IPS-20b (cell line): ENCODE data around the gene FURIN.
"Not testable (repeated sequence)": the region's sequence is repeated elsewhere in the genome, so short reads cannot be mapped to it uniquely, and the experiment has no call there.

Experiments used
- H3K27ac ChIP-seq: one replicate; pipeline ENCODE4 v1.5.1; 2013; ENCODE audit warnings: low read length
- H3K27me3 ChIP-seq: 2 replicates; pipeline ENCODE4 v1.6.1; 2013; ENCODE audit warnings: mild to moderate bottlenecking, low read length, inconsistent platforms; ENCODE audit not compliant: insufficient read depth
- H3K36me3 ChIP-seq: 2 replicates; pipeline ENCODE4 v1.6.1; 2013; ENCODE audit warnings: low read depth, mild to moderate bottlenecking, inconsistent platforms, low read length, moderate library complexity; ENCODE audit not compliant: insufficient read depth
- H3K4me1 ChIP-seq: 2 replicates; pipeline ENCODE4 v1.6.1; 2013; ENCODE audit warnings: mild to moderate bottlenecking, control low read depth, inconsistent platforms, low read length, moderate library complexity; ENCODE audit not compliant: insufficient read depth
- H3K4me3 ChIP-seq: 2 replicates; pipeline ENCODE4 v1.5.1; 2013; ENCODE audit warnings: mild to moderate bottlenecking, low read length, inconsistent platforms
- H3K9ac ChIP-seq: 2 replicates; pipeline ENCODE4 v1.6.1; 2013; ENCODE audit warnings: low read depth, mild to moderate bottlenecking, inconsistent platforms, low read length, moderate library complexity
- H3K9me3 ChIP-seq: 2 replicates; pipeline ENCODE4 v1.6.1; 2013; ENCODE audit warnings: mild to moderate bottlenecking, low read depth, low read length, inconsistent platforms; ENCODE audit not compliant: insufficient read depth

The FURIN gene

GRCh38 chr15:90915808-90916440 is 47.5 kb downstream of the FURIN start:
- no peaks in the 10 kb centered on the region for H3K9me3 ChIP-seq
- no peaks in the 10 kb centered on the region for H3K4me1 ChIP-seq
- no peak overlapping the region for H3K4me3 ChIP-seq
- H3K36me3 ChIP-seq, result peaks cover 21% of the 10 kb centered on the region
- H3K27ac ChIP-seq, result no peak overlapping the region
- H3K27me3 ChIP-seq, result no peaks in the 10 kb centered on the region
- H3K9ac ChIP-seq, result no peak overlapping the region

GRCh38 chr15:90916461-90916860 is 48.1 kb downstream of the FURIN start:
- Histone ChIP-seq H3K27me3 (no peaks in the 10 kb centered on the region), H3K27ac (no peak overlapping the region), H3K9ac (no peak overlapping the region), H3K36me3 (peaks cover 25% of the 10 kb centered on the region), H3K4me3 (no peak overlapping the region), H3K9me3 (no peaks in the 10 kb centered on the region), H3K4me1 (no peaks in the 10 kb centered on the region)

- Histone ChIP-seq H3K36me3 (peaks cover 25% of the 10 kb centered on the region), H3K27ac (no peak overlapping the region), H3K27me3 (no peaks in the 10 kb centered on the region), H3K4me3 (no peak overlapping the region), H3K9me3 (no peaks in the 10 kb centered on the region), H3K4me1 (no peaks in the 10 kb centered on the region), H3K9ac (no peak overlapping the region)
Observed at GRCh38 chr15:90917569-90917968, 49.2 kb downstream of the FURIN start.

GRCh38 chr15:90918034-90918788 is 49.8 kb downstream of the FURIN start:
- Histone ChIP-seq H3K4me3 (no peak overlapping the region), H3K4me1 (no peaks in the 10 kb centered on the region), H3K36me3 (peaks cover 20% of the 10 kb centered on the region), H3K9me3 (no peaks in the 10 kb centered on the region), H3K27me3 (no peaks in the 10 kb centered on the region), H3K27ac (no peak overlapping the region), H3K9ac (no peak overlapping the region)

- H3K36me3 ChIP-seq, result peaks cover 17% of the 10 kb centered on the region
- no peak overlapping the region for H3K9ac ChIP-seq
- no peak overlapping the region for H3K27ac ChIP-seq
- no peak overlapping the region for H3K4me3 ChIP-seq
- H3K9me3 ChIP-seq, result no peaks in the 10 kb centered on the region
- H3K27me3 ChIP-seq, result no peaks in the 10 kb centered on the region
- no peaks in the 10 kb centered on the region for H3K4me1 ChIP-seq
Observed at GRCh38 chr15:90918835-90919234, 50.4 kb downstream of the FURIN start.

GRCh38 chr15:90921887-90922286 is 53.5 kb downstream of the FURIN start:
- Histone ChIP-seq H3K9ac (no peak overlapping the region), H3K36me3 (peaks cover 17% of the 10 kb centered on the region), H3K27ac (no peak overlapping the region)

GRCh38 chr15:90922712-90923322 is 54.4 kb downstream of the FURIN start:
- peaks cover 17% of the 10 kb centered on the region for H3K36me3 ChIP-seq
- not testable (repeated sequence) for H3K27me3 ChIP-seq, H3K9me3 ChIP-seq, H3K27ac ChIP-seq, H3K9ac ChIP-seq, H3K4me3 ChIP-seq, H3K4me1 ChIP-seq

More at GRCh38 chr15:90921887-90922286, 53.5 kb downstream of the FURIN start:
- H3K4me1 ChIP-seq, result no peaks in the 10 kb centered on the region
- H3K9me3 ChIP-seq, result no peaks in the 10 kb centered on the region
- no peak overlapping the region for H3K4me3 ChIP-seq
- H3K27me3 ChIP-seq, result no peaks in the 10 kb centered on the region

- H3K4me3 ChIP-seq, result no peak overlapping the region
- H3K27ac ChIP-seq, result no peak overlapping the region
- no peak overlapping the region for H3K9ac ChIP-seq
- no peaks in the 10 kb centered on the region for H3K27me3 ChIP-seq
- no peaks in the 10 kb centered on the region for H3K4me1 ChIP-seq
- H3K9me3 ChIP-seq, result no peaks in the 10 kb centered on the region
- peaks cover 10% of the 10 kb centered on the region; the same call in 1 of the 2 replicates for H3K36me3 ChIP-seq
Observed at GRCh38 chr15:90924375-90924774, 56.0 kb downstream of the FURIN start.

GRCh38 chr15:90926766-90927165 is 58.4 kb downstream of the FURIN start:
- H3K9ac ChIP-seq, H3K4me3 ChIP-seq, H3K27me3 ChIP-seq, H3K4me1 ChIP-seq, H3K9me3 ChIP-seq, H3K27ac ChIP-seq, H3K36me3 ChIP-seq: not testable (repeated sequence)

GRCh38 chr15:90928106-90928505 is 59.7 kb downstream of the FURIN start:
- H3K9ac ChIP-seq, H3K27ac ChIP-seq, H3K27me3 ChIP-seq, H3K9me3 ChIP-seq, H3K4me3 ChIP-seq, H3K4me1 ChIP-seq, H3K36me3 ChIP-seq: not testable (repeated sequence)

GRCh38 chr15:90929246-90930019 is 61.0 kb downstream of the FURIN start:
- H3K9ac ChIP-seq, result no peak overlapping the region
- H3K27me3 ChIP-seq, result peaks cover 16% of the 10 kb centered on the region
- no peak overlapping the region for H3K4me3 ChIP-seq
- peaks cover 2% of the 10 kb centered on the region; the same call in 1 of the 2 replicates for H3K4me1 ChIP-seq
- H3K27ac ChIP-seq, result no peak overlapping the region
- H3K9me3 ChIP-seq, result no peaks in the 10 kb centered on the region
- no peaks in the 10 kb centered on the region for H3K36me3 ChIP-seq
